GM18907 (cell line): ENCODE measurements around the gene COL4A2.

Experiments
- ATAC-seq: cut with Tn5 transposase; IDR thresholded peaks from one replicate; pipeline ENCODE4 v1.9.1; 2021; ENCODE audit warnings: mild to moderate bottlenecking, moderate library complexity; ENCODE audit not compliant: unreplicated experiment

Gene COL4A2

GRCh38 chr13:110271313-110271712, 35.8 kb upstream of the COL4A2 start:
- no peak for ATAC-seq

DNA sequence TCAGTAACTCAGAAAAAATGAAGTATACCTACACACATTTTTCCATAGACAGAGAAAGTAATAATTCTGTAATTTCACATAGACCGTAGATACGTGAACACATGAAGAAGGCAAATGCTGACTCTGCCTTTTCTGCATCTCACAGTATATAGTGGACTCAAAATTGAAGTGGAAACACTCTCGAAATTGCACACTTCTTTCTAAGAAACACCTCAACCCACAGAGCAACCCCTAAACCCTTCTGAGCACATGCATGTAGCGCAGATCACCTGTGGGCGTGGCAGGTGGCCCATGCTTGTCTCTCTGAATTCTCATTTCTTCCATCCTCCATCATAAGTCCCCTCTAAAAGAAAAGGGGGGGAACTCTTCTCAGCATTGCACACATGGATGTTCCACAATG, 34.9 kb upstream of the COL4A2 start:
- no peak for ATAC-seq

DNA sequence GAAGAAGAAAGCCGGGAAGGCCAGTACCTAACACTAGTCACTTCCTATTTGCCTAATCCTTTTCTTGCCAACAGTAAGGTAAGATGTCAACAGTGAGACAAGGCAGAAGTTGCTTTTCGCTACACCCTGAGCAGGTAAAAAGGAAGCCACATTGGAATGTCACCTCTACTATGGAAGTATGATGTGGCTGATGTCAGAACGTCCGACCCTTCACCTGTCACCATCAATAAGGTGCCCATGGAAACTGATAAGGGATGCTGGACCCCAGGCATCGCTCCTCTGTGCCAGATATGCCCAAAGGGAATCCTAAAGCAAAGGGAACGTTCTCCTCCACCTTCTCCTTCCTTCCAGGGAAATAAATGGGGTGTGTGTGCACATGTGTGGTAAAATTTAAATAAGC, 34.4 kb upstream of the COL4A2 start:
- no peak for ATAC-seq

- ATAC-seq = no peak
Measured at GRCh38 chr13:110273254-110273653, 33.8 kb upstream of the COL4A2 start.

GRCh38 chr13:110274687-110275086, 32.4 kb upstream of the COL4A2 start:
- ATAC-seq = no peak

DNA sequence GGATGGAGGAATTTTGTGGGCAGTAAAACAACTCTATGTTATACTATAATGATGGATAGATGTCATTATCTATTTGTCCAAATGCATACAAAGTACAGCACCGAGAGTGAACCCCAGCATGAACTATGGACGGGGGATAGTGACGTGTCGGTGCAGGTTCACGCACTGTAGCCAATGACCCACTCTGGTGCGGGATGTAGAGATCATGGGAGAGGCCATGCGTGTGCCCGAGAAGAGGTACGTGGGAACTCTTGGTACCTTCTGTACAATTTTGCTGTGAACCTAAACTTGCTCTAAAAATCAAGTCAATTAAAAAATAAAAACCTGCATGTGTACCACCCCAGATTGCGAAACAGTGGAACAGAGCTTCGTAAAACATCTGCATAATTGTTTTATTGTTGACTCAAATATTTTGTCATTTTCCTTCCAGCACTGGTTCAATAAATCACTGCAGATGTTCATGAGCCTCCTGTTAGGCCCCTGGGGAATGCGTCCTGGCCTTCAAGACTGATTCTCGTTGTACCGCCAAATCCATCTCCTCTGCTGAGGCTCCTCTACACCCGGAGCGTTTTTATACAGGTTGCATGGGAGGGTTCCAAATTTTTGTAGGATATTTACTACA, 31.0 kb upstream of the COL4A2 start:
- no peak for ATAC-seq

- no peak for ATAC-seq
Measured at GRCh38 chr13:110276553-110276950, 30.5 kb upstream of the COL4A2 start.

DNA sequence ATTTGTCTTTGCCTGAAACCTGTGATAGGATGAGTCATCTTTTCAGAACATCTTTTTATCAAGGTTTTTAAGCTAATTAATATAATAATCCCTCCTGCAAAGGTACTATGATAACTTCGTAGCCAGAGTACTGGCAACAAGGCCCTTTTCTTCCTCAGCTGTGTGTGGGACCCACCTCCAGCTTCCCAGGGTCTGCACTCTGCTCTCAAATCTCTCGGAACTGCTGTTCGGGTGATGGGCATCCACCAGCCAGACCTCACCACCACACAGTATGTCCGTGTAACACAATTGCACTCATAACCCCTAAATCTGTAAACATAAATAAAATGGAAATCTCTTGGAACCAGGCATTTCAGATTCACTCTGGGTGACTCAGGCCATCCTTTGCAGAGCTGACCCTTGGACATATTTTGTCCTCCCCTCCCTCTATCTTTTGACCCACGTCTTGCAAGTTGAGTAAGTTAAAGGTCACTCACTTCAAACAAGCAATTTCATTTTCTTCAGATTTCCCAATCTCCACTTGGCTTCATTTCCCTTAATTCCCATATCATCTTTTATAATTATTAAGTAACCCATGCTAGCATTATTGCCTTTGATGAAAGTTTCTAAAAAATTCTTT, 29.6 kb upstream of the COL4A2 start:
- ATAC-seq = no peak

GRCh38 chr13:110278859-110279258, 28.2 kb upstream of the COL4A2 start:
- ATAC-seq = no peak

DNA sequence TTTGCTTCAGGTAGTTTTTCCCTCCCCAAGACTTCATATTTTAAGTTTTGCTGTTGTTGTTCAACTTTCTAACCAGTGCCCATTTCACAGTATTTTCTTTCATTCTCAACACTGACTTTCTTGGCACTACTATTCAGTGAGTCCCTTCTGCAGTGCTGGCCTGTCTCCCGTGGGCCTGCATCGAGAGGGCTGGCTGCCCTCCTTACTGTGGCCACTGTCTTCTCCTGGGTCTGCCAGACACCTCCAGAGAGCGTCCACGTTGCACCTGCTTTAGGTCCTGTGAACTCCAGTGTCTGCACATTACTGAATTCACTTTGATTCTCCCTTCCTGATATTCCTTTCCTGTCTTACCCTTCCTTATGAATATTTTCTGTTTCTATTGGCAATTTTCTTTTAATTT, 27.4 kb upstream of the COL4A2 start:
- no peak for ATAC-seq

GRCh38 chr13:110280231-110280813, 26.8 kb upstream of the COL4A2 start:
- ATAC-seq = no peak

- no peak for ATAC-seq
Measured at GRCh38 chr13:110280985-110281688, 25.9 kb upstream of the COL4A2 start.

DNA sequence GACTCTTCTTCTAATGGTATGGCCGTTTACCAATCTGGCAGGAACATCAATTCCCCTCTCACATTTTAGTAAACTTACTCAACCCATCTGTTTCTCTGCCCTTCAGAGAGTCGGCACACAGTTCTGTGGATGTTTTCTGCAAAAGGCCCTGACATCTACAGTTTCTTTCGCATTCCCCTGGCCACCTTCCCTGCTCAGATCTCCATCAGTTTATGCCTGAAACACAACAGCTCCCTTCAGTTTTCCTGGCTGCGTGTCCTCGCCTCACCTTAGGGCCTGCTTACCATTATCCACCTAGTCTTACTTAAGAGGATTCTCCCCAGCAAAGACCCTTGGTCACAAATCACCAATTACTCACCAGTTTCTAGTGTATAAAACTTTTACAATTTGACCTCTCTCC, 25.3 kb upstream of the COL4A2 start:
- no peak for ATAC-seq

- ATAC-seq = no peak
Measured at GRCh38 chr13:110282316-110282841, 24.7 kb upstream of the COL4A2 start.

DNA sequence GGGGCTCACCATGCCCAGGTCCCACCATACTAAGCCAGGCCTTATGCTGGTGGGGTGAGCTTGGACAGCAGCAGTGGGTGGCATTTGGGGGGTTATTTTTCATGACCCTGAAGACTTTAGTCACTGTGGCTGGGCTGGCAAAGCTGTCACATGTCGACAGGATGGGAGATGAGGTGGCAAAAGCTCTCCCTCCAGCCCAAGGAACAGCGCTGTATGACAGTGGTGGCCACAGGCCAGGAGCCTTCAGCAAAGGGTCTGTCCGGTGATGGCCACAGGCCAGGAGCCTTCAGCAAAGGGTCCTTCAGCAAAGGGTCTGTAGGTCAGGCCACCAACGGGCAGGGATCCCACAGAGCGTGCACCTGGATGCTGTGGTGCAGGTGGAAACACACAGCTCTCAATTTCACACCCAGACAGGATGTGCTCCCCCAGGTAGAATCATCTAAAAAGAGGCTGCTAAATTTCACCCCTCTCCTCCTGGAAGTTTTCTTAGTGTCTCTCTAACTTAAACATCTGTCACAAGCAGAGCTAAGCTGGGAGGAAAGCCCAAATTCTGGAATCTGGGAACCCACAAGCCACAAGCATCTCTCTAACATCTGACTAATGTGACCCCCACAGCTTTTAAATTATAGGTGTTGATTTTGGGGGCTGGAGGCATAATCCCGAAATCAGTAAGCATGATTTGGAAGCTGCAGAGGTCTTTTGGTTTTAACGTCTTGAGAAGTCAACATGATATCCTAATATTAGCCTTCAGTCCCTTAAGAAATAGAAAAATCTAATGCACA, 23.2 kb upstream of the COL4A2 start:
- ATAC-seq = no peak

DNA sequence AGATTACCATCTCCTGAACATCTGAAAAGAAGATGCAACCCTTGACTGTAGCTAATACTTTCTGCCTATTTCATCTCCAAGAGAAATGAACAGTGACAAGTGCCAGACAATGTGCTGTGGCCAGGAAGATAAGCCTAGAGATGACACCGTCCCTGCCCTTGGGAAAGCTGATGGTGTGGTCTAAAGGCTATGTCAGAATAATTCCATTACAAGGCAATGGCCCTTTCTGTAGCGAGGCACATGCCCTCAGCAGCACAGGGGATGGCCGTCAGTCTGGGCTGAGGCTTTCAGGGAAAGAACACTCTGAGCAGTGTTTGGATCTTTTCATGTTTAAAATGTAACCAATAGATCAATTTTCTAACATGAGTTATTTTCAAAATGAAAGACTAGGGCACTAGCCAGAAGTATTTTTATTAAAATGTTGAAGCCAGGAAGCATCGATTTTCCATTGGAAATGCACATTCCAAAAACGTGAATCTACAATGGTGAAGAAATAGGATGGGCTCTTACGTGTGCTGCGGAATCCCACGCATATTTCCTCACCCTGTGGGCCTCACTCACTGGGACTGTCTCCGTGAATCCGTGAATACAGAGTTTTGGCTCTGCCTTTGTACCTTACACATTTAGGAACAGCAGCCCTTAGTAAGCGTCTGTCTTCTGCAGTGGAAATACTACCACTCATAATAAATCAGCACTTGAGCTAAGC, 22.2 kb upstream of the COL4A2 start:
- ATAC-seq = no peak

- no peak for ATAC-seq
Measured at GRCh38 chr13:110285991-110286832, 20.9 kb upstream of the COL4A2 start.

DNA sequence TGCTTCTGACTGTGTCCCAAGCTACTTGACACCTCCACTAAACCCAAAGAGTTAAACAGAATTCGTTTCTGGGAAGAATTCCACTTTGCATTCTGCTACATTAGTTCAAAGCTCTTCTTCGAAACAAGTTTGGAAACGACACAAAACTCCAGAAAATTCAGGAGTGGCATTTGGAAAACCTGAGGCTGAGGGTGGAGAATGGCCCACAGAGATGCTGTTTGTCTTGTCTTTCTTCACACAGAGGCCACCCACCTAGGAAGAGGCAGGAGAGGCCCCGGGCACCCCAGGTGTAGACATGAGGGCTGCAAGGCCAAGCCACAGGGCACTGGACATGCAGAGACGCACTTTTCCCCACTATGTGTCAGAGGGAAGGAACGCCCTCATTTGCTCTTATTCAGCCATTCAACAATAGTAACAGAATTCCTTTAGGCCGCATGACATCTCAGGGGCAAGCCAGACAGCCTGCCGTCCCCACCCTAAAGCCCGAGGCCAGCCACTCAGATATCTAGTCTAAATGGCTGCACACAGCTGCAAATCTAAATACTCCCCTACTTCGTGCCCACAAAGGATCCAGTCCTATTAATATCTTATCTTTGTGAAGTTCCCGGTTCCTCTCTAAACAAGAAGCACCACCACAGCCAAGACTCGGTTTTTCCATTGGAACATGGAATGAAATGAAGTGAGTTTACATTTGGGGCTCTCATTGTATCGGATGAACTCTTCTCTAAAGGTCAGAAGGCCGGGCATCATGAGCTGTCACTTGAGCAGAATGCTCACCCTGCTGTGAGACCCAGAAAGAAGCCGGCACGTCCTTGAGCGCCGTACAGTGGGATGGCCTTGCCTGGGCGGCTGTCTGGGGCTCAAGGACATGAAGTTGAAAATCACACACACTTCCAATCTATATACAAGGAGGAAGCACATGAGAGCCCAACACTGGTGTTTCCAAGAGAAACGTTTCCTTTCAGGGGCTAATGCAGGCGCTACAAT, 20.0 kb upstream of the COL4A2 start:
- no peak for ATAC-seq
